T-helper 2 cell treated with Interferon-gamma antibody and Interleukin-4, amounts not matched to agents 100 ng/mL and 5 ng/mL, for 36 hours (primary cell): ENCODE results near the gene OBSL1. TPM values are rescaled to one million over a fixed set of nuclear protein-coding genes. Genes with fewer than 3 reads are reported as not detected.

Source experiments
- intact Hi-C: fragments of 100-400 bp; cut with micrococcal nuclease; formaldehyde crosslinking; loops from one replicate; pipeline ENCODE4 v1.15.1; 2023
- total RNA-seq: library from RNA; stranded (reverse); gene quantifications from 2 replicates; pipeline ENCODE4 v1.2.3, GENCODE V29; 2022

Gene OBSL1
- total RNA-seq, 1 donor from 2014 or later = not detected

DNA sequence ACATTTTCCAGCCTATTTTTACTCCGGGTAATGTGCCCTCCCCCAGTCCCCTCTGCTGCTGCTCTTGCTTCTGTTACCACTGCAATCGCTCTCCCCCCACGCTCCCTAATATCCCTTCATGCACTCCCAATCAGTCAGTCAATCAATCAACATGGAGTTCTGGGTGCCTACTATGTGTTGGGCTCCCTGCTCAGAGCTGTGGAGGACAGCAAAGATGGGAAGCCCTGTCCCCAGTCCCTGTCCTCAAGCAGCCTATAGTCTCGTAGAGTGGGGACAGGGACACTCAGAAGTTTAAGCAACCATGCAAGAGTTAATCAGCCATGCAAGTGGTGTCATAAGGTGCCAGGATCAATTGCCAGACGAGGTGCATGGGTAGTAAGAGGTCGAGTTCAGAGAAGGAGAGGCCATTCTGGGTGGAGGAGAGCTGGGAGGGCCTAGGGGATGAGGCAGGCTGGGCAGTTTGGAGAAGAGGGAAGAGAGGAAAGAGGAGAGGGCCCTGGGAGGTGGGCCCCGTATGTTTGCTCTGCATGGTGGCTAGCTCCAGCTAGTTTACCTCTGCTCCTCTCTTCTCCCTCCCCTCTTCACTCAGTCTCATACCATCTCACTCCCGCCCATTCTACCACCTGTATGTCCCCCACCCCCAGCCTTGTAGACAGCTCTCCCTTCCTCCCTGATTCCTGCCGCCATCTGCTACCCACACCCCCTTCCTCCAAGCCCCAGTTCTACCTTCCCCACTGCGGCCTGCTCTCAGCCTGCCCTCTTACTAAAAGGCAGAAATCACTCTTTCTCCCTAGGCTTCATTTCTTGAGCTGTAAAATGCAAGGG lies 53.2 kb downstream of the OBSL1 start:
- intact Hi-C loops = no loop called here

GRCh38 chr2:219516888-219517287 lies 54.5 kb downstream of the OBSL1 start:
- intact Hi-C loops = no loop called here

DNA sequence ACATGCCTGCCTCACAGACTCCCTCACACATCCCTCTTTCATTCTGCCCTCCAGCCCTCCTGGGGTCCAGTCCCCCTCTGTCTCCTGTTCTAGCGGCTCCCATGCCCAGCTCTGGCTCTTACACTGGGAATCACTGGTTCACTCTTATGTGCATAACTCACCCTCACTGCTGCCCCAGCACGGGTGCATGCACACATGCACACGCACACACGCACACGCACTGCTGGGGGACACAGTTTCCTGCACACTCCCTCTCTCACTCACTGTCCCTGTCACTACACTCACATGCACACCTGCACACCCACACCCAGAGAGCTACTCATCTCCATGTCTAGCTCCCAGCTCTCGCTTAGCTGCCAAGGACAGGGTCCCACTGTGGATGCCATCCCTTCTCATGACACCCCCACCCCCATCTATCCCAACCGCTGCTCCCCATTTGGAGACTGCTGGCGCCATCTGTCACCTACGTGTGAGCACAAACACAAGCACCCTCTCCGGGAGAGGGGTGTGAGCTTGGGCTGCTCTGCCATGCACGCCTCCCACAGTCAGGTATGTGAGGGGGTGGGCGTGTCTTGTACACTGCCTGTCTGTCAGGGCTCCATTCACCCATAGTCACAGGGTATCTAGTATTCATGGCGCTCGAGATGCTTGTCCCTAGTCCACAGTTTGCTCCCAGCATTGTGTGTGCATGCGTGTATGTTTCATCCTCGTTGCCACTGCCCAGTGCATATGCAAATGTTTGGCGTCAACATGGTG lies 55.3 kb downstream of the OBSL1 start:
- intact Hi-C loops = no loop called here

DNA sequence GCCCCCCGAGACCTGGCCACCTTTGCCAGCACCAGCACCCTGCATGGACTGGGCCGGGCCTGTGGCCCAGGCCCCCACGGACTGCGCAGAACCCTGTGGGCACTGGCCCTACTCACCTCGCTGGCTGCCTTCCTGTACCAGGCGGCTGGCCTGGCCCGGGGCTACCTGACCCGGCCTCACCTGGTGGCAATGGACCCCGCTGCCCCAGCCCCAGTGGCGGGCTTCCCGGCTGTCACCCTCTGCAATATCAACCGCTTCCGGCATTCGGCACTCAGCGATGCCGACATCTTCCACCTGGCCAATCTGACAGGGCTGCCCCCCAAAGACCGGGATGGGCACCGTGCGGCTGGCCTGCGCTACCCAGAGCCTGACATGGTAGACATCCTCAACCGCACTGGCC lies 56.5 kb downstream of the OBSL1 start:
- intact Hi-C loops = no loop called here

DNA sequence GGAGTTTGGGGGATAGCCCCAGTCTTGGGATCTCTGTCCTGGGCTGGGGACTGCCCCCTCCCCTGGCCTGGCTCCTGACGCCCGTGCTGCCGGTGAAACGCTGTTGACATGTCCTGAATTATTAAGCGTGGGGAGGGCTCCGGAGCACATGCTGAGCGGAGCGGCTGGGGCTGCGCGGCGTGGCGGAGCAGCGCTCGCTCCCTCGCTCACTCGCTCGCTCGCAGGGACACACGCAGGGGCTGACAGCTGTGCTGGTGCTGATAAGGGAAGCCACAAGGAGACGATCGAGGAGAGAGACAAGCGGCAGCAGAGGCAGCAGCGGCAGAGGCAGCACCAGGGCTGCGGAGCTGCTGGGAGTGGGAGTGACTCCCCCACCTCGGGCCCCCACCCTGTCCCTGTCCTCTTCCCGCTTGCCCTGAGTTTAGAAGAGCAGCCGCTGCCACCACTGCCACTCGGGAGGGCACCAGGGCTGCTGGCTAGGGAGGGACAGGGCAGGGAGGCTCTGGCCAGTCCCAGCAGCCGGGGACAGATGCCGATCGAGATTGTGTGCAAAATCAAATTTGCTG lies 57.1 kb downstream of the OBSL1 start, which contains the start of gene ASIC4:
Gene ASIC4, plus strand, starts transcription at position 287 of the 566 bp plus-strand sequence. Its CDS starts 243 bp downstream, at position 530.
- intact Hi-C loops = no loop called here

DNA sequence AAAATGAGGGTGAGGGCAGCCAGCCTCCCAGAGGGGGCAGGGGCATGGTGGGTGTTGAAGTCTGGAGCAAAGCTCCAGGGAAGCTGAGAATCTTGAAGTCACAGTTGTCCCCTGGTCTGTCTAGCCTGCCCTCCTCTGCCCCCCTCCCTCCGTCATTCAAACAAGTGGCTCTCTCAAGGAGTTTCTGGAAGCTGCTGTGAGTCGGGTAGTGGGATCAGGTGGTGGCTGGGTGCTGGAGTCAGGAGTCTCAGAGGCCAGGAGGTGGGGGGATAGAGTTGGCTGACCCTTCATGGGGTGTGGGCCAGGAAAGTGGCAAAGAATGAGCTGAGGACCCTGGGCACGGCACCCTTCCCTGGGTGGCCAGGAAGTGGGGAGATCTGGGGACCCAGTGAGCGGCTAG lies 57.6 kb downstream of the OBSL1 start:
- intact Hi-C loops = no loop called here

GRCh38 chr2:219512524-219513216 lies 58.7 kb downstream of the OBSL1 start:
- intact Hi-C loops = no loop called here

GRCh38 chr2:219511547-219512325 lies 59.6 kb downstream of the OBSL1 start:
- intact Hi-C loops = no loop called here

- intact Hi-C loops = no loop called here
These were observed 60.7 kb downstream of the OBSL1 start for GRCh38 chr2:219510512-219511135.

DNA sequence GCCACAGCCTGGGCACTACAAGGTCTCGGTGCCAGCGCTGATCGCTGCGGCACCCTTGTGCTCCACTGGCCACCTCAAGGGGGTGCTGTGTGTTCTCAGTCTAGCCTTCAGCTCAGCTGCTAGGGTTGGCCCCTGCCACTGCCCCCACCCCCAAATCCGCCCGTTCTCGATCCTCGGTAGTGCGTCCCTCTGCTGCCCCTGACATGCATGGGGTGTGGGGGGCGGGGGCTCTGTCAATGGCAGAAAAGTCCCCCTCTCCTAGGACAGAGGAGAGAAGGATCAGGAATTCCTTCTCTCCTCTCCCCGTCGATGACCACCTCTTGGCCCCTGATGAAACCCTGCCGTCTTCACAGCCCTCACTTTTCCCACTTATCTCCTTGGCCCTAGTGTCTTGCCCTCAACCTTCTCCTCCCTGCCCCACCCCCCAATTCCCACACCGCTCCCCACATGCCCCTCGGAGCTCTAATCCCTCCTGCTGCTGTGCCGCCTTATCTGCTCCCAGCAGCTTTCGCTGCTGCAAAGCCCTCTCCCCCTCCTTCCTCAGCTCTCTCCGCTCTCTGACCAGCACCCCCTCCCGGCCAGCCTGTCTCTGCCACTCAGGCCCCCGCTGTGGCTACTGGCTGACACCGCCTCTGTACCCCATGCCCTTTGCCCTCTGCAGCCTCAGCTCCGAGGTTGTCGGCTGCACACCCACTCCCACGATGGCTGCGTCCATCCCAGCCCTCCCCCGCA lies 61.4 kb downstream of the OBSL1 start:
- intact Hi-C loops = loop anchor here (1.0 kb wide), 1 partner anchor 12 kb away; the partner anchor contains the start of gene GMPPA

DNA sequence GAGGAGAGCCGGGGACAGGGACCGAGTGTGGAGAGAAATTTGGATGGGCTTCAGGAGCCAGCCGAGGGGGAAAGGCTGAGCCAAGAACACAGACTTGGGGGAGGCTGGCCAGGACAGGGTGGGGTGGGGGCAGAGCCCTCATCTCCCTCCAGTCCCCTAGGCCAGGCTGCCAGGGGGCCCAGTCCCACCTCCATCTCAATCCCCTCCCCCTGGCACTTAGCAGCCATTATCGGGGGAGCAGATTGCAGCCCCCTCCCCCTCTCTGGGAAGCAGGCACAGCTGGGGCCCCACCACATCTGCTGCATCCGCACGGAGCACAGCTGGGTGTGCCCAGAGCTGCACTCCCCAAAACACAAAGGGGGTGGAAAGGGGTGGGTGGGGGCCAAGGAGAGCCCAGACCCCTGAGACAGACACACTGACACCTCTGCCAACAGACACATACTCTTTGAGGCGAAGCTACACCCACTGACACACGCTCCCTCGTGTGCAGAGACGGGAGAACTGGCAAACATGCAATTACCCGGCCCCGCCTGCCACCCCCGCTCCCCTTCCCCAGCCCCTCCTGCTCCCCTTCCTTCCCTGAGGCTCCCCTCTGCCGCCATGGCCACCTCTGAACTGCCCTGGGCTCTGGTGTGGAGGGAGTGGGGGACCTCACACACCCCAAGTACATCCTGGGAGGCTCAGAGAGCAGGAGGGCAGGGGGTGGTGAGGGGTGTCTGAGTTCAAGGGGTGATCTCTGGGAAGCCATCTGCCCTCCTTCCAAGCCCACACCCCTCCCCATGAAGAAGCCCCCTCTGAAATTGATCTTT lies 62.2 kb downstream of the OBSL1 start:
- intact Hi-C loops = loop anchor here (1.0 kb wide), 1 partner anchor 11 kb away; the partner anchor contains the start of gene GMPPA

- intact Hi-C loops = no loop called here
These were observed 63.0 kb downstream of the OBSL1 start for GRCh38 chr2:219508444-219508734.

- intact Hi-C loops = no loop called here
These were observed 63.5 kb downstream of the OBSL1 start for GRCh38 chr2:219507581-219508443.

DNA sequence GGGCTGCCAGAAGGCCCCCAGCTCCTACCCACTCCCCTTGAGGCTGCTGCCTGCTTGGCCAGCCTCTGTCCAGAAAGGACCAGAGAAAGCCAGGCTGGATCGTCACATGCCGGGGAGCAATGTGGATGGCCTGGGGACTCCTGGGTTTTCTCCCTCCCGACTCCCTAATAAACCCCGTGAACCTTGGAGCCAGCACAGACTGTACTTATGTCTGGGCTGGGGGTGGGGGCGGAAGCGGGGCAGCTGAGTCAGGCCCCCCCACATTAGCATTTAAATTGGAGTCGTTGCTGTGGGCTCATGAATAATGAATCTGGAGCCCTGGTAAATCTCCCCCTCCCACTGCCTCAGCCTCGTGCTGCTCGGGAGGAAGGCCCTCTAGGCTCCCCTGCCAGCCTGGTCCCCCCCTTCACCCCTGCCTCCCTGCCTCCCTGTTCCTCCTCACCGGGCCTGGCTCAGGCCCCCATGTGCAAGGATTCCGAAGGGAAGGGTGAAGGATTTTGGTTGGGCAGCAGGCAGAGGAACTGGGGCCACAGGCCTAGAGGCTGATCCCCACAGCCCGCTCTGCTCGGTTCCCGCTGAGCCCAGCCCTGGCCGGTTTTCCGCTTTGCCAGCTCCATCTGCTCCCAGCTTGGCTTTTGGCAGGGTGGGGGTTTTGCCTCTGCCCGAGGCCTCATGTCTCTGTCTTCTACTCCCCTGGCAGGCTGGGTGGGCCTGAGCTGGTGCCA lies 64.4 kb downstream of the OBSL1 start:
- intact Hi-C loops = no loop called here

DNA sequence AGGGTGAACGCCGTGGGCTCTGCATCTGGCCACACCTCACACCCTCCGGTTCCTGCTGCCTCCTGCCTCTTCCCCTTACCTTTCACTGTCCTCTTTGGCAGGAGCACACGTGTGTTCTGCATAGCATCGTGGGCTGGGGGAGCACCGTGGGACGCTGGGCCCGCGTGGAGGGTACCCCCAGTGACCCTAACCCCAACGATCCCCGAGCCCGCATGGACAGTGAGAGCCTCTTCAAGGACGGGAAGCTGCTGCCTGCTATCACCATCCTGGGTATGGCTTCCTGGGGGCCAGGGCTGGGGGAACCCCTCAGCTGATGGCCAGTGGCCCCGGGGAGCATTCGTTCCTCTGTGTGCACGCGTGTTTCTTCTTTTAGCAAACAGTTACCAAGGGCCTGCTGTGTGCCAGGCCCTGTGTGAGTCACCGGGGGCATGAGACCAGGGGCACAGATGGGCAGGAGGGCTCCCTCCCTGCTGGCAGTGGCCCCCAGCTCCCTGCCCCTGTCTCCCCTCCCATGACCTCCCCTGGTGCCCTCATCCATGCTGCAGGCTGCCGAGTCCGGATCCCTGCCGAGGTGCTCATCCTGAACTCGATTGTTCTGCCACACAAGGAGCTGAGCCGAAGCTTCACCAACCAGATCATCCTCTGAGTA lies 65.1 kb downstream of the OBSL1 start:
- intact Hi-C loops = no loop called here

- intact Hi-C loops = no loop called here
These were observed 65.8 kb downstream of the OBSL1 start for GRCh38 chr2:219505585-219505984.

GRCh38 chr2:219502618-219503017 lies 68.7 kb downstream of the OBSL1 start:
- intact Hi-C loops = no loop called here
